ENCODE measurements around the gene SPINT4.

DNA sequence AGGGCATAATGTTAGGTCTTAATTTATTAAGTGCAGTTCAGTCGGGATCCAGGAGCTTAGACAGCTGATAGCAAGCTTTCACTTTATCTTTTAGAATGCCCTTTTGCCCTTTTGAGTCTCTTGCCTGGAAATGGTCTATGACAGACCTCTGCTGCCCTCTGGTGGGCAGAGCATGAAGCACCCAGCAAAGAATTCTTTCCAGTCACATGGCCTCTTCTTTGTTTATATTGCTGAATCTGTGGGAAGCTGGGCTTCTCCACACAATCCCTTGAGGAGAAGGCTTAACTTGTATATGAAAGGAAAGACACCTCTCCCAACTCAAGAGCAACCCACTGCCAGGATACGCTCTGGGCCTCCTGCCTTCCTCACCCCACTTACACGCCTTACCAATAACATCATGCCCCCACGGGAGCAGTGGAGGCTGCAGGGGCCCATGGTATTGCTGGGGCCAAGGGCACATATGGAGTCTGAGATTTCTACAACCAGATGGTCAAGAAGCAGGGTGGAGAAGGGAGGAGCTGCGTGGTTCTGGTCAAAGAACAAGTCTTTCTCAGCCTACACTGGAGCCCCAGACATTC lies 49.1 kb downstream of the SPINT4 start:
- TF ChIP-seq CTCF (IDR thresholded peaks at IDR 0.05) (peak; percentile 83 to 96 (median 93)), POLR2AphosphoS5 (IDR thresholded peaks at IDR 0.05) (no peak)
